Breast epithelium (tissue), 4 donors: ENCODE data around the gene SDCBP2. TPM values are rescaled to one million over a fixed set of nuclear protein-coding genes. Genes with fewer than 3 reads are reported as not detected.

ENCODE experiments used
- DNase-seq, 2 donors: peaks; one replicate each; pipeline ENCODE4 v3.0.0-alpha.2; 2019; ENCODE audit warnings: low spot score in 2 of 2
- H3K27ac ChIP-seq, 2 donors: fragments of 200-600 bp; sonication (generic) in 1 of 2; one replicate each; pipeline ENCODE4 v1.5.1; 2016 to 2019; ENCODE audit warnings: mild to moderate bottlenecking in 1 of 2
- H3K27me3 ChIP-seq, 2 donors: fragments of 200-600 bp; sonication (generic) in 1 of 2; one replicate each; pipeline versions ENCODE4 v1.5.1 to v1.6.0; 2017 to 2019; ENCODE audit warnings: control low read depth in 1 of 2, mild to moderate bottlenecking in 1 of 2
- H3K36me3 ChIP-seq: fragments of 200-600 bp; one replicate; pipeline ENCODE4 v1.5.1; 2019
- H3K4me1 ChIP-seq, 2 donors: fragments of 200-600 bp; sonication (generic); one replicate each; pipeline ENCODE4 v1.5.1; 2016 to 2019; ENCODE audit warnings: control low read depth in 1 of 2
- H3K4me3 ChIP-seq, 3 donors: fragments of 200-600 bp; sonication (generic); 1 replicate in 2 of 3; 2 replicates in 1 of 3; pipeline ENCODE4 v1.5.1; 2016 to 2019; ENCODE audit warnings: mild to moderate bottlenecking in 3 of 3, moderate library complexity in 2 of 3
- H3K9me3 ChIP-seq, 2 donors: fragments of 200-600 bp; sonication (generic) in 1 of 2; one replicate each; pipeline ENCODE4 v1.5.1; 2016 to 2019; ENCODE audit warnings: control low read depth in 1 of 2
- CTCF ChIP-seq, 3 donors: fragments of 450-650 bp; IDR thresholded peaks; one replicate each; pipeline ENCODE4 v1.5.1; 2016 to 2017; ENCODE audit warnings: antibody characterized with exemption in 3 of 3, mild to moderate bottlenecking in 3 of 3, moderate library complexity in 3 of 3
- POLR2A ChIP-seq: fragments of 450-650 bp; IDR thresholded peaks from one replicate; pipeline ENCODE4 v1.6.1; 2016; ENCODE audit warnings: antibody characterized with exemption, mild to moderate bottlenecking, moderate library complexity
- POLR2AphosphoS5 ChIP-seq, 3 donors: sonication (generic); formaldehyde crosslinking; IDR thresholded peaks; one replicate each; pipeline ENCODE4 v1.6.1; 2017; ENCODE audit warnings: antibody characterized with exemption in 3 of 3
- intact Hi-C: fragments of 100-400 bp; cut with DNase I; formaldehyde crosslinking; loops from one replicate; pipeline ENCODE4 v1.15.1; 2023; ENCODE audit warnings: low total_unique reads
- total RNA-seq, 3 donors: library from RNA; depleted of rRNA; stranded (reverse); fragments of >200 nt; gene quantifications; one replicate each; pipeline ENCODE4 v1.1.0, GENCODE V29; 2016

The SDCBP2 gene
- total RNA-seq, 3 donors from 2014 or later = 5.0 to 10.8 (median 9.8) TPM

GRCh38 chr20:1330075-1330830 lies 1.3 kb upstream of the SDCBP2 start:
- H3K4me3 ChIP-seq = no peak overlapping the region
- peak in 1 of 2 donors; percentile 77 for DNase-seq
- peak in 2 of 3 donors; percentile 37 to 78 for TF ChIP-seq POLR2AphosphoS5 (IDR thresholded peaks at IDR 0.05)
- TF ChIP-seq POLR2A = no peak
- no peaks in the 10 kb centered on the region for H3K9me3 ChIP-seq
- peak overlapping the region; percentile 77 to 98 for H3K27ac ChIP-seq
- intact Hi-C loops = no loop called here
- H3K36me3 ChIP-seq = no peaks in the 10 kb centered on the region
- peaks cover 0 to 27% of the 10 kb centered on the region in 2 donors for H3K4me1 ChIP-seq
- H3K27me3 ChIP-seq = no peaks in the 10 kb centered on the region

- Histone ChIP-seq H3K4me3 (peak overlapping the region in 2 of 3 donors; percentile 13 to 35), H3K4me1 (peaks cover 0 to 27% of the 10 kb centered on the region in 2 donors), H3K27me3 (no peaks in the 10 kb centered on the region), H3K27ac (peak overlapping the region; percentile 98 to 99), H3K36me3 (no peaks in the 10 kb centered on the region), H3K9me3 (no peaks in the 10 kb centered on the region)
- TF ChIP-seq CTCF (IDR thresholded peaks at IDR 0.05) = no peak
- TF ChIP-seq POLR2A = no peak
- no peak for TF ChIP-seq POLR2AphosphoS5 (IDR thresholded peaks at IDR 0.05)
- DNase-seq = peak in 1 of 2 donors; percentile 17
- intact Hi-C loops = loop anchor here (5.0 kb wide), 1 partner anchor 64 kb away; the partner anchor contains the start of gene FKBP1A
Observed at GRCh38 chr20:1327827-1328679, 886 bp downstream of the SDCBP2 start.

GRCh38 chr20:1327241-1327653 lies 1.7 kb downstream of the SDCBP2 start:
- H3K4me3 ChIP-seq = no peak overlapping the region
- DNase-seq = peak in 1 of 2 donors; percentile 18
- TF ChIP-seq POLR2A (no peak), CTCF (IDR thresholded peaks at IDR 0.05) (no peak), POLR2AphosphoS5 (IDR thresholded peaks at IDR 0.05) (no peak)
- H3K27ac ChIP-seq = peak overlapping the region; percentile 98 to 99
- H3K27me3 ChIP-seq = no peaks in the 10 kb centered on the region
- intact Hi-C loops = loop anchor here (5.0 kb wide), 1 partner anchor 65 kb away; the partner anchor contains the start of gene FKBP1A
- H3K36me3 ChIP-seq = no peaks in the 10 kb centered on the region
- peaks cover 0 to 27% of the 10 kb centered on the region in 2 donors for H3K4me1 ChIP-seq
- H3K9me3 ChIP-seq = no peaks in the 10 kb centered on the region

GRCh38 chr20:1326031-1326930 lies 2.7 kb downstream of the SDCBP2 start:
- peak overlapping the region; percentile 76 to 88 (median 85) for H3K4me3 ChIP-seq
- TF ChIP-seq POLR2A (no peak), POLR2AphosphoS5 (IDR thresholded peaks at IDR 0.05) (no peak), CTCF (IDR thresholded peaks at IDR 0.05) (no peak)
- no peaks in the 10 kb centered on the region for H3K27me3 ChIP-seq
- DNase-seq = peak in 1 of 2 donors; percentile 4
- no peaks in the 10 kb centered on the region for H3K36me3 ChIP-seq
- peak overlapping the region; percentile 98 to 99 for H3K27ac ChIP-seq
- intact Hi-C loops = loop anchor here (5.0 kb wide), 1 partner anchor 66 kb away; the partner anchor contains the start of gene FKBP1A
- H3K9me3 ChIP-seq = no peaks in the 10 kb centered on the region
- H3K4me1 ChIP-seq = peaks cover 0 to 27% of the 10 kb centered on the region in 2 donors
